ENCODE results near the gene SH2D4B.

The SH2D4B gene

GRCh38 chr10:80513106-80513505 lies 24.6 kb upstream of the SH2D4B start:
- DNase-seq (ENCODE audit: low read depth) = peak; percentile 53
- no peak for TF ChIP-seq CTCF (conservative IDR thresholded peaks at IDR 0.05; ENCODE audit: low read depth, low read length)
- H3K4me3 ChIP-seq (ENCODE audit: low read depth, low read length) = no peak overlapping the region

- DNase-seq (ENCODE audit: low read depth) = no peak
- no peak overlapping the region for H3K4me3 ChIP-seq (ENCODE audit: low read depth, low read length)
- no peak for TF ChIP-seq CTCF (conservative IDR thresholded peaks at IDR 0.05; ENCODE audit: low read depth, low read length)
These were observed 22.2 kb upstream of the SH2D4B start for GRCh38 chr10:80515511-80515910.

- no peak for TF ChIP-seq CTCF (conservative IDR thresholded peaks at IDR 0.05; ENCODE audit: low read depth, low read length)
These were observed 21.8 kb upstream of the SH2D4B start for GRCh38 chr10:80515941-80516340.

GRCh38 chr10:80516506-80517075 lies 21.1 kb upstream of the SH2D4B start:
- no peak overlapping the region for H3K4me3 ChIP-seq (ENCODE audit: low read depth, low read length)
- no peak for TF ChIP-seq CTCF (conservative IDR thresholded peaks at IDR 0.05; ENCODE audit: low read depth, low read length)
- no peak for DNase-seq (ENCODE audit: low read depth)

More at GRCh38 chr10:80515941-80516340, 21.8 kb upstream of the SH2D4B start:
- no peak overlapping the region for H3K4me3 ChIP-seq (ENCODE audit: low read depth, low read length)
- no peak for DNase-seq (ENCODE audit: low read depth)

GRCh38 chr10:80517416-80518142 lies 20.1 kb upstream of the SH2D4B start:
- DNase-seq (ENCODE audit: low read depth) = no peak
- H3K4me3 ChIP-seq (ENCODE audit: low read depth, low read length) = no peak overlapping the region
- TF ChIP-seq CTCF (conservative IDR thresholded peaks at IDR 0.05; ENCODE audit: low read depth, low read length) = no peak

GRCh38 chr10:80518143-80518806 lies 19.4 kb upstream of the SH2D4B start:
- DNase-seq (ENCODE audit: low read depth) = no peak
- no peak overlapping the region for H3K4me3 ChIP-seq (ENCODE audit: low read depth, low read length)
- TF ChIP-seq CTCF (conservative IDR thresholded peaks at IDR 0.05; ENCODE audit: low read depth, low read length) = no peak

All from choroid plexus epithelial cell (primary cell).